Left renal pelvis (tissue), 4 donors: Measurements from ENCODE around the gene FGR. TPM values are rescaled to one million over a fixed set of nuclear protein-coding genes. Genes with fewer than 3 reads are reported as not detected.
"Not testable (repeated sequence)": the region's sequence is repeated elsewhere in the genome, so short reads cannot be mapped to it uniquely, and the experiment has no call there.

Experiments
- DNase-seq, 4 donors: peaks; one replicate each; pipeline ENCODE4 v3.0.0-alpha.2; 2013; ENCODE audit warnings: low read depth in 4 of 4, low spot score in 3 of 4
- polyA plus RNA-seq, 4 donors: library from polyadenylated mRNA; unstranded; fragments of 120-200 nt; gene quantifications; one replicate each; pipeline ENCODE4 v1.2.1, GENCODE V29; 2013; ENCODE audit not compliant: insufficient read length in 4 of 4

Gene FGR
- polyA plus RNA-seq, 4 donors, result 1.2 to 2.8 (median 1.8) TPM

- DNase-seq, result no peak
These were observed 25.4 kb upstream of the FGR start for GRCh38 chr1:27660300-27660835.

DNA sequence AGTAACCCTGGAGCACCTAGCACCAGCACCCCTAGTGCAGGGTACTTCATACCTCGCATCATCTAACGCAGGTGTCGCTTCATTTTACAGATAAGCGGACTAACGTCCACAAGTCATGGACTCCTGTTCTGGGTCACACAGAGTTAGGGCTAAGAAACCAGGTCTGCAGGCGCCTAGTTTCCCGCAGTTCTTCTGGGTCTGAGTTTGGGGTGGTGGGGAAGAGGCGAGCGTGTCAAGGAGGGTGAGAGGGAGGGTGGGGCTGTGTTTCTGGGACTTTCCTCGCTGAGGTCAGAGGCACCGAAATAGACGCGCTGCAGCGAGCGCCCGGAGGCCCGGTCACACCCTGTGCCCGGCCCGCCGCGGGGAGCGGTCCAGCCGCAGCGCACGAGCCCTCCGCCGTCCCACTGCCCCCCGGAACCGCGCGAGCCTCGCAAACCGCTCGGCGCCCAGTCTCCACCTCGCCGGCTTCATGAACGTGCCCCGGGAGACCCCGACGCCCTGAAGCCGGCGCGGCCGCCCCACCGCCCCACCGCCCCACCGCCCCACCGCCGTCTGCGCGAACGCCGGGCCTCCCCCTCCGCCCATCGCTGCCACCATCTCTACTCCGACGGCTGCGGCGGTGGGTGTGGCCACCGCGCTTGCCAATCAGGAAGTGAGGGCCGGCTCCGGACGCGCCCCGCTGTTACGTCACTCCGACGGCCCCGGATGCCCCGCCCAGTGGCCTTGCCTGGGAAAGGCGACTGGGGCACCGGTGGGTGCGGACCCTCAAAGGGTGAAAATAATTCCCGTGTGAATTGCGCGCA is 24.7 kb upstream of the FGR start:
- DNase-seq, result peak; percentile 46 to 76 (median 70)

- DNase-seq, result no peak
These were observed 24.0 kb upstream of the FGR start for GRCh38 chr1:27658951-27659496.

- no peak for DNase-seq
These were observed 21.3 kb upstream of the FGR start for GRCh38 chr1:27656157-27656893.

DNA sequence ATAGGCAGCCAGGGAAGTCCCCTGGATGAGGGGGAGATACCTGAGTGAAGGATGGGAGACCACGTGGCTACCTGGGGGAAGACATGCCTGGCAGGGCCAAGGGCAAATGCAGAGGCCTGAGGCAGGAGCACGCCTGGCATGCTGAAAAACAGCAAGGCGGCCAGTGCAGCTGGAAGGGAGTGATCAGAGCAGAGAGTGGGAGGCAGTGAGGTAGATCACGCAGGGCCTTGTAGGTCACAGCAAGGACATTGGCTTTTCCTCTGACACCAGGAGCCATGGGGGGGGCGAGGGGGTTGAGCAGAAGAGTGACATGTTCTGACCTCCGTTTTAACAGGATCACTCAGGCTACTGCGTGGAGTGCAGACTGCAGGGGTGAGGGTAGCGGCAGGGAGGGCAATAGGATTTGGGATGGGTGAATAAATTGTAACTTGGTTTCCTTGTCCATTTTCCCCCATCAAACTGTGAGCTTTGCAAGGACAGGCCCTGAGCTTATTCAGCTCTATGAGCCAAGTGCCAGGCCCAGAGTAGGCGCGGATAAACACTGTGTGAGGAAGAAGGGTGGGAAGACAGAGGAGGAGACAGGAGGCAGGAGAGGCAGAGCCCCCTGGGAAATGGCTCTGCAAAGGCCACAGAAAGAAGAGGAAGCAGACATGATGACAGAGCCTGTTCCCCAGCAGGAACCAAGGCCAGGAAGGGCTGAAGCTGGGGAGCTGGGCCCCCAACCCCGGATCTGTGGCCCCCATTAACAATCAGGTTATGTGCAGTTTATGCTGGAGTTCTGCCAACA is 20.4 kb upstream of the FGR start:
- no peak for DNase-seq

GRCh38 chr1:27652111-27652864 is 17.3 kb upstream of the FGR start:
- DNase-seq, result no peak

GRCh38 chr1:27650539-27651175 is 15.7 kb upstream of the FGR start:
- no peak for DNase-seq

DNA sequence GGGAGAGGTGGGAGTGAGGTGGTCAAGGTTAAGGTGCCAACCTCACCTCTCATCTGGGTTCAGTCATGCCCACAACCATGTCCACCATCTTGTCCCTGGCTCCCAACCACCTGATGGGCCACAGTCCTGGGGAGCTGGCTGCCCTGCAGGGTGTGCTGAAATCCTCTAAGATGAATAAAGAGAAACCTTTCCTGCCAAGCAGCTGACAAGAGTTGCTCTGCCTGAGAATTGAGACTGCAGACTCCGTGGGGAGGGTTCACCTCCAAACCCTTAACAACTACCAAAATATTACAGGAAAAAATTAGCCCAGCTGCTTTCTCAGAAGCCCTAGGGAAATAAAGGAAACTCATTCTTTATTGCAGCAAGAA is 15.2 kb upstream of the FGR start:
- DNase-seq, result no peak

GRCh38 chr1:27649306-27649635 is 14.3 kb upstream of the FGR start:
- no peak for DNase-seq

- DNase-seq, result no peak
These were observed 13.8 kb upstream of the FGR start for GRCh38 chr1:27648602-27649305.

DNA sequence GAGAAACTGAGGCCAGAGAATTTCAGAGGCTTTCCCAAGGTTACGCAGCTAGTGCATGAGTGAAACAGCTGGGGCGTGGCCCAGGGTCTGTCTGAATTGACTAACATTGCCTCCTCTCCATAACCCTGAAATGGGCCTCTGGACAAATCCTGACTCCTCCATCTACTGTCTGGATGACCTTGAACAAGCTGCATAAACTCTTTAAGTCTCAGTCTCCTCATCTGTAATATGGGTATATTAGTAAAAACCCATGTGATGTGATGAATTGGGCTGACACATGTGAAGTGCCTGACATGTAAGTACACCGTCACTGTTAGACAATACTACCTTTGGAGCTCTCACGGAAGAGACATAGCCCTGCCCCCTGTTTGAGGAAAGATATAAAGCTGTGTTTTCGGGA is 12.3 kb upstream of the FGR start:
- no peak for DNase-seq

GRCh38 chr1:27646676-27647075 is 11.7 kb upstream of the FGR start:
- DNase-seq, result no peak

- no peak for DNase-seq
These were observed 10.1 kb upstream of the FGR start for GRCh38 chr1:27645071-27645415.

DNA sequence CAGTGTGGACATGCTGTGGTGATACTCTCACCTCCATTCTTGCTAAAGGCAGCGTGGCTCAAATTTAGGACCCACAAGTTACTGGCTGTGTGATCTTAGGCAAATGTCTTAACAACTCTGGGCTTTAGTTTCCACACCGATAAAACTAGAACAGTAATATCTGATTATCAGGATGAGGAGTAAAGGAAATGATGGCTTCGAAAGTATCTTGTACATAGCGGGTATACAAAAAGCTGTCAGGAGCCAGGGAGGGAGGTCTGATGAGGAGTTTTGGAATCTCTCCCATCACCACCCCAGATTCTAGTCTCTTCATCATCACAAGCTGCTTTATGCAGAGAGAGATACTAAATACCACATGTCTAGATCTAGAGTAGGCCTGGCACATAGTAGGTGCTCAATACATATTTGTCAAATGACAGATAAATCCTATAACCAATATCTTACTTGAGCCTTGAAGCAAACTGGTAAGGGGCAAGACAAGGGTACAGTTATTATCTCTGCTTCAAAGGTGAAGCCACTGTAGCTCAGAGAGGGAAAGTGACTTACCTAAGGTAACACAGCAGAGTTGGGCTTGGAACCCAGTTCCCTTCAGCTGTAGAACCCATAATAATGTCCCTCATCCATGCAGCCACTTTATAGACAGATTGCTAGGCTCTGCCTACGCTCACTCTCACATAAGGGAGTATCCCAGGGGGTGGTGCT is 9.5 kb upstream of the FGR start:
- no peak for DNase-seq

- DNase-seq, result no peak
These were observed 8.8 kb upstream of the FGR start for GRCh38 chr1:27643600-27644368.

- not testable (repeated sequence) for DNase-seq
These were observed 5.5 kb upstream of the FGR start for GRCh38 chr1:27640514-27640913.

DNA sequence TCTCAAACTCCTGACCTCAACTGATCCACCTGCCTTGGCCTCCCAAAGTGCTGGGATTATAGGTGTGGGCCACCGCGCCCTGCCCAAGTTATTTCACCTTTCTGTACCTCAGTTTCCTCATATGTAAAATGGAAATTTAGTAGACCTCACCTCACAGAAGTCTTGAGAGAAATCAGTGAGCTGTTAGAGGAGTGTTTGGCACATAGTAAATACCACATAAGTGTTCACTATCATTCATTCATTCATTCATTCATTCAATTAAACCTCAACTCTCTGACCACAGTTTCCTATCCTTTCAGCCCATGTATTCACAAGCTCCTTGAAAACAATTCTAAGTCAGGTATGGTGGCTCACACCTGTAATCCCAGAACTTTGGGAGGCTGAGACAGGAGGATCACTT is 3.8 kb upstream of the FGR start:
- no peak for DNase-seq
